RPMI8226 (cell line): ENCODE data around the gene RXFP3.

Source experiments
- DNase-seq: peaks from one replicate; pipeline ENCODE4 v3.0.0-alpha.2; 2015

Gene RXFP3

DNA sequence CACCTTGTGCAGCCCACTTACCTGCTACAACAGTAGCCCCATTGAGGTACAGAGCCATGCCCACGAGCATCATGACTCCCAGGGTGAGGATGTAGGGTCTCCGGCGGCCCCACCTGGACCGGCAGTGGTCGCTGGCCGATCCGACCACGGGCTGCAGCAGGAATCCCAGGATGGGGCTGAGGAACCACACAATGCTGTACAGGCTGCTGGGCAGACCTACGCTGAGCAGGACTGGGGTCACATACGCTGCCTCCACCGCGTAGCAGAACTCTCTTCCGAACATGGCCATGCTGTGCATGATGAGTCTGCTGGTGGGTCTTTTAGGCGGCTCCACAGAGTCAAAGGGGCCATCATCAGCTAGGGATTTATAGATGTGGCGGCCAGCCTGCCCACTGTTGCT is 48.0 kb downstream of the RXFP3 start:
- DNase-seq = no peak

DNA sequence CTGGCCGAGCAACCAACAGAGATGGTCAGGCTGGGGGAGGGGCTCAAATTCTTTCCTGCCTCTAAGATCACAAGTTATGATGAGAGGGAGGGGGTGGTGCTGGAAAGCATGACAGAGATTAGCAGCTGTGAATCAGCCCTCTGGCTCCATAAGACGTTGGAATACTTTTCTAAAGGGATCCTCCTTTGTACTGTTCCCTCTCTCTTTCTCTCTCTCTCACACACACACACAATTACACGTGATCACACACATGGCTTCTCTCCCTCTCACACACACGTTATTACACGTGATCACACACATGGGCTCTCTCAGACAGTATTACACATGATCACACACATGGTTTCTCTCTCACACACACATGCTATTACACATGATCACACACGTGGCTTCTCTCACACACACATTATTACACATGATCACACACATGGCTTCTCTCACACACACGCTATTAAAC is 48.5 kb downstream of the RXFP3 start, which contains the start of gene SLC45A2:
TSS of gene SLC45A2 (minus strand) at position 23 of the 454 bp plus-strand sequence. CDS start 110 bp downstream, outside the sequence.
- no peak for DNase-seq

- DNase-seq = no peak
These were observed 49.3 kb downstream of the RXFP3 start for GRCh38 chr5:33985447-33985846.
